ENCODE data around the gene PRAMEF5.
"Not testable (repeated sequence)": the region's sequence is repeated elsewhere in the genome, so short reads cannot be mapped to it uniquely, and the experiment has no call there.

- not testable (repeated sequence) for TF ChIP-seq CTCF (IDR thresholded peaks at IDR 0.05); POLR2AphosphoS5 (IDR thresholded peaks at IDR 0.05); POLR2A (IDR thresholded peaks at IDR 0.05; ENCODE audit: low read depth); EP300 (IDR thresholded peaks at IDR 0.05)
Measured at GRCh38 chr1:13277016-13277415, 23.0 kb downstream of the PRAMEF5 start.
